DOHH2 (cell line): ENCODE measurements around the gene CALML3.

Source experiments
- EZH2phosphoT487 ChIP-seq: fragments of 200-600 bp; sonication (generic); IDR thresholded peaks from 2 replicates; pipeline ENCODE4 v1.6.1; 2017; ENCODE audit warnings: borderline replicate concordance, mild to moderate bottlenecking, antibody characterized with exemption, low read length, moderate library complexity, mixed read lengths
- TF ChIP-seq, protein P1 (sequence below): fragments of 200-600 bp; sonication (generic); IDR thresholded peaks from one replicate; pipeline ENCODE4 v1.5.1; 2014; ENCODE audit warnings: antibody characterized with exemption, mild to moderate bottlenecking, low read depth, low read length; ENCODE audit not compliant: poor library complexity, severe bottlenecking

DNA sequence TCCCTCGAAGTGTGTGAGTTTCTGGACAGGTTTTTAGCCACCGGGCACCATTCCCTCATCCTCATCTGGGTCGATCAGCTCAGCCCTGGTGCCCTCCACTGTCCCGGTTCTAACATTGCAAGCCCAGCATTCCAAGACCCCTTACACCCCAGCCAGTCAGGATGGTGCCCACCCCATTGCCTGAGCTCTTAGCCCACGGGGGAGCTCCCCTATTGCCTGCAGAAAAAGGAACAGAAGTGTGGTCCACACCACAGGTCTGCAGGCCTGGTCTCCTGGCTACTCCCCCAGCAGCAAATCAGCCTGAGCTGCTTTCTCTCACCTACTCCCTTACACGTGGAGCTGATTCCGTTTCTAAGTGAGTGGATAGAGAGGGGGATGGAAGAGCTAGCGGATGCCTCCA is 30.1 kb upstream of the CALML3 start:
- TF ChIP-seq, protein P1, sequence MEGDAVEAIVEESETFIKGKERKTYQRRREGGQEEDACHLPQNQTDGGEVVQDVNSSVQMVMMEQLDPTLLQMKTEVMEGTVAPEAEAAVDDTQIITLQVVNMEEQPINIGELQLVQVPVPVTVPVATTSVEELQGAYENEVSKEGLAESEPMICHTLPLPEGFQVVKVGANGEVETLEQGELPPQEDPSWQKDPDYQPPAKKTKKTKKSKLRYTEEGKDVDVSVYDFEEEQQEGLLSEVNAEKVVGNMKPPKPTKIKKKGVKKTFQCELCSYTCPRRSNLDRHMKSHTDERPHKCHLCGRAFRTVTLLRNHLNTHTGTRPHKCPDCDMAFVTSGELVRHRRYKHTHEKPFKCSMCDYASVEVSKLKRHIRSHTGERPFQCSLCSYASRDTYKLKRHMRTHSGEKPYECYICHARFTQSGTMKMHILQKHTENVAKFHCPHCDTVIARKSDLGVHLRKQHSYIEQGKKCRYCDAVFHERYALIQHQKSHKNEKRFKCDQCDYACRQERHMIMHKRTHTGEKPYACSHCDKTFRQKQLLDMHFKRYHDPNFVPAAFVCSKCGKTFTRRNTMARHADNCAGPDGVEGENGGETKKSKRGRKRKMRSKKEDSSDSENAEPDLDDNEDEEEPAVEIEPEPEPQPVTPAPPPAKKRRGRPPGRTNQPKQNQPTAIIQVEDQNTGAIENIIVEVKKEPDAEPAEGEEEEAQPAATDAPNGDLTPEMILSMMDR, result no peak
- TF ChIP-seq EZH2phosphoT487, result no peak
